ENCODE data around the gene CCIN.
"Not testable (repeated sequence)": the region's sequence is repeated elsewhere in the genome, so short reads cannot be mapped to it uniquely, and the experiment has no call there.

The CCIN gene

GRCh38 chr9:36173861-36174260 lies 4.7 kb downstream of the CCIN start:
- no peak overlapping the region for H3K4me3 ChIP-seq (ENCODE audit: low read depth, low read length)
- no peaks in the 10 kb centered on the region for H3K9me3 ChIP-seq (ENCODE audit: severe bottlenecking)
- H3K27ac ChIP-seq, result no peak overlapping the region
- TF ChIP-seq CTCF (IDR thresholded peaks at IDR 0.05; ENCODE audit: low read depth, low read length), result no peak
- H3K36me3 ChIP-seq, result no peaks in the 10 kb centered on the region
- H3K27me3 ChIP-seq (ENCODE audit: insufficient read depth, low read depth, severe bottlenecking), result no peaks in the 10 kb centered on the region
- DNase-seq, result no peak

GRCh38 chr9:36174271-36174670 lies 5.1 kb downstream of the CCIN start:
- Histone ChIP-seq H3K27me3 (ENCODE audit: insufficient read depth, low read depth, severe bottlenecking) (no peaks in the 10 kb centered on the region), H3K4me3 (ENCODE audit: low read depth, low read length) (no peak overlapping the region), H3K9me3 (ENCODE audit: severe bottlenecking) (no peaks in the 10 kb centered on the region), H3K36me3 (no peaks in the 10 kb centered on the region), H3K27ac (no peak overlapping the region)
- TF ChIP-seq CTCF (IDR thresholded peaks at IDR 0.05; ENCODE audit: low read depth, low read length), result no peak
- DNase-seq, result no peak

- H3K27ac ChIP-seq, result no peak overlapping the region
- no peak for TF ChIP-seq CTCF (IDR thresholded peaks at IDR 0.05; ENCODE audit: low read depth, low read length)
- no peaks in the 10 kb centered on the region for H3K27me3 ChIP-seq (ENCODE audit: insufficient read depth, low read depth, severe bottlenecking)
- DNase-seq, result no peak
- no peak overlapping the region for H3K4me3 ChIP-seq (ENCODE audit: low read depth, low read length)
- no peaks in the 10 kb centered on the region for H3K36me3 ChIP-seq
- no peaks in the 10 kb centered on the region for H3K9me3 ChIP-seq (ENCODE audit: severe bottlenecking)
Observed at GRCh38 chr9:36174731-36175130, 5.5 kb downstream of the CCIN start.

- H3K36me3 ChIP-seq; DNase-seq; H3K27ac ChIP-seq; H3K9me3 ChIP-seq (ENCODE audit: severe bottlenecking); H3K4me3 ChIP-seq (ENCODE audit: low read depth, low read length); H3K27me3 ChIP-seq (ENCODE audit: insufficient read depth, low read depth, severe bottlenecking): not testable (repeated sequence)
Observed at GRCh38 chr9:36175209-36175608, 6.0 kb downstream of the CCIN start.

GRCh38 chr9:36176496-36176895 lies 7.3 kb downstream of the CCIN start:
- H3K36me3 ChIP-seq; DNase-seq; H3K4me3 ChIP-seq (ENCODE audit: low read depth, low read length); H3K27me3 ChIP-seq (ENCODE audit: insufficient read depth, low read depth, severe bottlenecking); H3K27ac ChIP-seq; H3K9me3 ChIP-seq (ENCODE audit: severe bottlenecking): not testable (repeated sequence)

- no peak for DNase-seq
- Histone ChIP-seq H3K36me3 (no peaks in the 10 kb centered on the region), H3K4me3 (ENCODE audit: low read depth, low read length) (no peak overlapping the region)
Observed at GRCh38 chr9:36177571-36177970, 8.4 kb downstream of the CCIN start.

GRCh38 chr9:36180243-36180642 lies 11.1 kb downstream of the CCIN start:
- H3K4me3 ChIP-seq (ENCODE audit: low read depth, low read length); H3K27ac ChIP-seq; H3K27me3 ChIP-seq (ENCODE audit: insufficient read depth, low read depth, severe bottlenecking); H3K9me3 ChIP-seq (ENCODE audit: severe bottlenecking); DNase-seq; H3K36me3 ChIP-seq: not testable (repeated sequence)

More at GRCh38 chr9:36177571-36177970, 8.4 kb downstream of the CCIN start:
- H3K27me3 ChIP-seq (ENCODE audit: insufficient read depth, low read depth, severe bottlenecking), result no peaks in the 10 kb centered on the region
- TF ChIP-seq CTCF (IDR thresholded peaks at IDR 0.05; ENCODE audit: low read depth, low read length), result no peak
- H3K27ac ChIP-seq, result no peak overlapping the region
- no peaks in the 10 kb centered on the region for H3K9me3 ChIP-seq (ENCODE audit: severe bottlenecking)

Measured in WERI-Rb-1 (cell line).